A549 (cell line): ENCODE measurements around the gene USP12. TPM values are rescaled to one million over a fixed set of nuclear protein-coding genes. Genes with fewer than 3 reads are reported as not detected.

Experiments
- ATAC-seq, 2 experiments: fragments of 200-7000 bp in 1 of 2; fragments of >200 bp in 1 of 2; cut with Nextera tagmentation in 1 of 2; cut with Tn5 transposase in 1 of 2; 3 replicates each; pipeline versions ENCODE4 v1.8.0 to v1.9.1; 2018 to 2020; ENCODE audit warnings: mild to moderate bottlenecking in 1 of 2, moderate library complexity in 1 of 2
- CTCF ChIA-PET: fragments of 300-600 bp; sonication (Branson Sonifier 250); formaldehyde crosslinking; extraction: SDS; loops from one replicate; lab custom pipeline; 2021; ENCODE audit warnings: antibody characterized with exemption, inconsistent platforms; lab: Yijun Ruan, JAX
- POLR2A ChIA-PET: fragments of 350-600 bp; formaldehyde crosslinking; extraction: SDS; loops from one replicate; lab custom pipeline; 2021; ENCODE audit warnings: antibody characterized with exemption, inconsistent platforms; lab: Yijun Ruan, JAX
- DNase-seq, 2 experiments: peaks; one replicate each; pipeline versions ENCODE4 v3.0.0 to v3.0.0-alpha.2; 2011 to 2016; ENCODE audit warnings: low read depth in 1 of 2, low spot score in 1 of 2
- FAIRE-seq: peaks from 2 replicates; lab custom pipeline; 2011; peaks lifted over from hg19 to GRCh38; lab: Jason Lieb, UNC
- H3K27ac ChIP-seq, 2 experiments: fragments of >200 bp; sonication (Bioruptor Twin); formaldehyde crosslinking; 3 replicates each; pipeline ENCODE4 v1.5.1; 2016 to 2017
- H3K4me1 ChIP-seq: fragments of >200 bp; sonication (Bioruptor Twin); formaldehyde crosslinking; 3 replicates; pipeline ENCODE4 v1.6.1; 2016
- H3K4me2 ChIP-seq: fragments of >200 bp; sonication (Bioruptor Twin); formaldehyde crosslinking; 3 replicates; pipeline ENCODE4 v1.6.1; 2016
- H3K4me3 ChIP-seq: fragments of >200 bp; sonication (Bioruptor Twin); formaldehyde crosslinking; 3 replicates; pipeline ENCODE4 v1.5.1; 2016
- H3K9me3 ChIP-seq: fragments of >200 bp; sonication (Bioruptor Twin); formaldehyde crosslinking; 3 replicates; pipeline ENCODE4 v1.6.1; 2016
- BHLHE40 ChIP-seq: IDR thresholded peaks from 2 replicates; pipeline ENCODE4 v1.6.1; 2012; ENCODE audit warnings: low read depth, low read length, inconsistent platforms
- CBX2 ChIP-seq: fragments of 200-600 bp; sonication (generic); IDR thresholded peaks from 2 replicates; pipeline ENCODE4 v1.6.1; 2016; ENCODE audit warnings: low read depth, mild to moderate bottlenecking, borderline replicate concordance
- CEBPB ChIP-seq, 2 experiments: fragments of >200 bp in 1 of 2; sonication (Bioruptor Twin) in 1 of 2; formaldehyde crosslinking in 1 of 2; IDR thresholded peaks; 2 replicates each; pipeline ENCODE4 v1.6.1; 2012 to 2016
- CHD2 ChIP-seq: fragments of 150-350 bp; IDR thresholded peaks from 2 replicates; pipeline ENCODE4 v1.6.1; 2014; ENCODE audit warnings: low read length; ENCODE audit not compliant: partially characterized antibody
- E2F6 ChIP-seq: IDR thresholded peaks from 2 replicates; pipeline ENCODE4 v1.6.1; 2012; ENCODE audit warnings: low read depth, borderline replicate concordance
- EHF ChIP-seq: fragments of 250-450 bp; sonication (Bioruptor Pico); IDR thresholded peaks from 2 replicates; pipeline ENCODE4 v1.5.0; 2020; ENCODE audit warnings: mild to moderate bottlenecking
- ELK1 ChIP-seq: fragments of 150-350 bp; IDR thresholded peaks from 2 replicates; pipeline ENCODE4 v1.6.1; 2014; ENCODE audit warnings: low read depth, mild to moderate bottlenecking, low read length
- FOSL2 ChIP-seq, 2 experiments: fragments of 450-650 bp in 1 of 2; fragments of >200 bp in 1 of 2; sonication (Bioruptor Twin) in 1 of 2; formaldehyde crosslinking; IDR thresholded peaks; 2 replicates each; pipeline versions ENCODE4 v1.5.0 to v1.6.1; 2016 to 2020; ENCODE audit warnings: mild to moderate bottlenecking in 1 of 2, moderate library complexity in 1 of 2
- GATA3 ChIP-seq: IDR thresholded peaks from 2 replicates; pipeline ENCODE4 v1.6.1; 2012; ENCODE audit warnings: borderline replicate concordance
- HOXB13 ChIP-seq: fragments of 250-450 bp; sonication (Bioruptor Pico); IDR thresholded peaks from 2 replicates; pipeline ENCODE4 v1.5.0; 2020; ENCODE audit warnings: low read depth, mild to moderate bottlenecking, moderate library complexity
- JUNB ChIP-seq: fragments of >200 bp; sonication (Bioruptor Twin); formaldehyde crosslinking; IDR thresholded peaks from 2 replicates; pipeline ENCODE4 v1.6.1; 2016
- KDM5A ChIP-seq: fragments of 200-600 bp; sonication (generic); IDR thresholded peaks from 2 replicates; pipeline ENCODE4 v1.6.1; 2016; ENCODE audit warnings: antibody characterized with exemption, mild to moderate bottlenecking
- NR3C1 ChIP-seq: fragments of >200 bp; sonication (Bioruptor Twin); formaldehyde crosslinking; IDR thresholded peaks from 3 replicates; pipeline ENCODE4 v1.6.1; 2017
- PBX3 ChIP-seq: IDR thresholded peaks from 2 replicates; pipeline ENCODE4 v1.6.1; 2012
- RARB ChIP-seq: fragments of 250-450 bp; sonication (Bioruptor Pico); IDR thresholded peaks from 2 replicates; pipeline ENCODE4 v1.8.0; 2021; ENCODE audit warnings: mild to moderate bottlenecking, moderate library complexity
- RCOR1 ChIP-seq: fragments of 150-350 bp; IDR thresholded peaks from 2 replicates; pipeline ENCODE4 v1.6.1; 2014; ENCODE audit warnings: antibody characterized with exemption, low read length, low read depth
- REST ChIP-seq: fragments of 200-600 bp; sonication (generic); IDR thresholded peaks from 2 replicates; pipeline ENCODE4 v1.6.1; 2016; ENCODE audit warnings: antibody characterized with exemption, mild to moderate bottlenecking, moderate library complexity
- RFX5 ChIP-seq: fragments of 450-650 bp; IDR thresholded peaks from 2 replicates; pipeline ENCODE4 v1.7.1; 2014; ENCODE audit warnings: antibody characterized with exemption, mild to moderate bottlenecking, moderate library complexity
- RNF2 ChIP-seq: fragments of 200-600 bp; sonication (generic); IDR thresholded peaks from 2 replicates; pipeline ENCODE4 v1.6.1; 2016; ENCODE audit warnings: low read depth, mild to moderate bottlenecking, antibody characterized with exemption, moderate library complexity, borderline replicate concordance
- SMC3 ChIP-seq: fragments of >200 bp; sonication (Bioruptor Twin); formaldehyde crosslinking; IDR thresholded peaks from 3 replicates; pipeline ENCODE4 v1.6.1; 2018; ENCODE audit warnings: inconsistent platforms
- SREBF2 ChIP-seq: fragments of 450-650 bp; IDR thresholded peaks from 2 replicates; pipeline ENCODE4 v1.6.1; 2014; ENCODE audit warnings: mild to moderate bottlenecking, moderate library complexity
- ZNF302 ChIP-seq: fragments of 250-450 bp; sonication (Bioruptor Pico); IDR thresholded peaks from 2 replicates; pipeline ENCODE4 v1.9.0; 2021; ENCODE audit warnings: inconsistent platforms, mild to moderate bottlenecking, moderate library complexity
- WGBS: methylation state at CpG from one replicate; pipeline ENCODE4 v1.1.6; 2017; ENCODE audit errors: missing lambda C conversion rate; 5-methylcytosine and 5-hydroxymethylcytosine counted together
- polyA plus RNA-seq, 4 experiments: library from polyadenylated mRNA; depleted of rRNA in 3 of 4; stranded (reverse); fragments of >200 nt; fragmentation: RNase III in 1 of 4; extraction: RNeasy Plus Mini Kit Qiagen cat#74134 plus additional on column Dnase treatment in 1 of 4; gene quantifications; 2 replicates in 3 of 4; 3 replicates in 1 of 4; pipeline ENCODE4 v1.2.3, GENCODE V29; 2011 to 2017

USP12 gene
- polyA plus RNA-seq, 2 of the 4 experiments (the other 2 are of a cell fraction) = 19.1 to 21.2 TPM

- H3K4me3 ChIP-seq = no peak overlapping the region
- CTCF ChIA-PET = no interaction called here
- POLR2A ChIA-PET = no interaction called here
- ATAC-seq (no peak), FAIRE-seq (no peak), DNase-seq (no peak)
- no peak overlapping the region for H3K27ac ChIP-seq
- TF ChIP-seq RNF2 (no peak), PBX3 (no peak), CHD2 (no peak), BHLHE40 (no peak), CBX2 (no peak), JUNB (no peak), RARB (no peak), EHF (CRISPR knock-in tag) (no peak), KDM5A (no peak), CEBPB (IDR thresholded peaks at IDR 0.05) (no peak), ELK1 (no peak), FOSL2 (IDR thresholded peaks at IDR 0.05) (no peak), FOSL2 (CRISPR knock-in tag; IDR thresholded peaks at IDR 0.05) (no peak), SMC3 (no peak), GATA3 (no peak), HOXB13 (CRISPR knock-in tag) (no peak), NR3C1 (no peak), REST (no peak), ZNF302 (no peak)
- H3K4me2 ChIP-seq = no peak overlapping the region
- 80% methylated on average over 1 of the region's 1 CpG for WGBS
- H3K4me1 ChIP-seq = no peaks in the 10 kb centered on the region
- H3K9me3 ChIP-seq = no peaks in the 10 kb centered on the region
Measured at GRCh38 chr13:27077451-27077850, 94.2 kb downstream of the USP12 start.

DNA sequence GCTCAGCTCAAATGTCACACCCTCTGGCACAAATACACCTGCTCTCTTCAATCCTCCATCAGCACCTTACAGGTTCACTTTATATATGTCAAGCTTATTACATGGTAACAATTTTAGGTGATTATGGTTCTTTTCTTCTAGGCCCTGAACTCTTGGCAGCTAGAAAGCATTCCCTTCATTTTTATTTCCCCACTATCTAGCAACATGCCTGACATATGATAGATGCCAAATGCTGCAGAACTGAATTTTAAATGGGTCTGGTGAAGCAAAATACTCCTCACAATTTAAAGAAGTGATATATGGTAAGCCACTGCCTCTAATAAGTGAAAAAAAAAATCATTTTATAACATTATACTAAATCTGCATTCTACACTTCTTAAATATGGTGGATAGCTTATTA, 95.2 kb downstream of the USP12 start:
- Histone ChIP-seq H3K4me1 (no peaks in the 10 kb centered on the region), H3K27ac (no peak overlapping the region), H3K9me3 (no peaks in the 10 kb centered on the region), H3K4me3 (no peak overlapping the region), H3K4me2 (no peak overlapping the region)
- ChIA-PET POLR2A (no interaction called here), CTCF (no interaction called here)
- DNase-seq = no peak
- no peak for ATAC-seq
- no peak for TF ChIP-seq RFX5
- TF ChIP-seq GATA3 = no peak
- FAIRE-seq = no peak

GRCh38 chr13:27073186-27073585, 98.4 kb downstream of the USP12 start:
- POLR2A ChIA-PET = no interaction called here
- ATAC-seq (no peak), FAIRE-seq (no peak), DNase-seq (no peak)
- H3K4me2 ChIP-seq = no peak overlapping the region
- WGBS = 100% methylated on average over 1 of the region's 1 CpG
- CTCF ChIA-PET = no interaction called here
- no peak overlapping the region for H3K27ac ChIP-seq
- no peaks in the 10 kb centered on the region for H3K9me3 ChIP-seq
- no peak overlapping the region for H3K4me3 ChIP-seq
- 0 out of 3 replicates have a peak, but pooled peaks cover 1% of the 10 kb centered on the region for H3K4me1 ChIP-seq
- TF ChIP-seq CEBPB (IDR thresholded peaks at IDR 0.05) = no peak
- TF ChIP-seq ELK1 = no peak
- no peak for TF ChIP-seq REST
- no peak for TF ChIP-seq SREBF2
- no peak for TF ChIP-seq RCOR1
- TF ChIP-seq E2F6 = no peak
